Left lung (tissue), 10 donors: ENCODE data around the gene RAB9A. TPM values are rescaled to one million over a fixed set of nuclear protein-coding genes. Genes with fewer than 3 reads are reported as not detected.
"Not testable (repeated sequence)": the region's sequence is repeated elsewhere in the genome, so short reads cannot be mapped to it uniquely, and the experiment has no call there.

Experiments
- ATAC-seq: fragments of 200-7000 bp; cut with Tn5 transposase; one replicate; pipeline ENCODE4 v1.9.1; 2020; ENCODE audit warnings: moderate library complexity
- DNase-seq, 4 donors: peaks; one replicate each; pipeline ENCODE4 v3.0.0-alpha.2; 2013 to 2020
- H3K27ac ChIP-seq, 2 donors: fragments of 200-600 bp; sonication (generic) in 1 of 2; one replicate each; pipeline versions ENCODE4 v1.5.0 to v1.8.0; 2020 to 2021
- H3K27me3 ChIP-seq, 2 donors: fragments of 200-600 bp; sonication (generic) in 1 of 2; one replicate each; pipeline versions ENCODE4 v1.5.0 to v1.8.0; 2020 to 2021
- H3K36me3 ChIP-seq, 2 donors: fragments of 200-600 bp; sonication (generic) in 1 of 2; one replicate each; pipeline versions ENCODE4 v1.5.0 to v1.8.0; 2020 to 2021
- H3K4me1 ChIP-seq, 2 donors: fragments of 200-600 bp; one replicate each; pipeline ENCODE4 v1.8.0; 2021
- H3K4me3 ChIP-seq, 2 donors: fragments of 200-600 bp; sonication (generic) in 1 of 2; one replicate each; pipeline versions ENCODE4 v1.5.0 to v1.8.0; 2020 to 2021; ENCODE audit warnings: mild to moderate bottlenecking in 1 of 2
- H3K9me3 ChIP-seq, 2 donors: fragments of 200-600 bp; sonication (generic) in 1 of 2; one replicate each; pipeline versions ENCODE4 v1.5.0 to v1.8.0; 2020 to 2021
- intact Hi-C, 2 donors: fragments of 100-400 bp; cut with DNase I; formaldehyde crosslinking; loops; one replicate each; pipeline versions ENCODE4 v1.11.2 to v1.14.2; 2022
- polyA plus RNA-seq, 6 donors: library from polyadenylated mRNA; unstranded; fragments of 120-200 nt; gene quantifications; one replicate each; pipeline ENCODE4 v1.2.1, GENCODE V29; 2013; ENCODE audit not compliant: insufficient read length in 6 of 6
- total RNA-seq, 2 donors: library from RNA; stranded (reverse); fragmentation: NEBNext Ultra II Directional; extraction: Animal tissue kit (Norgen Biotek cat#: 25700); gene quantifications; one replicate each; pipeline ENCODE4 v1.2.1, GENCODE V29; 2021
- TF ChIP-seq, protein P1 (sequence below), 2 donors: fragments of 200-600 bp; sonication (generic) in 1 of 2; IDR thresholded peaks; one replicate each; pipeline versions ENCODE4 v1.5.0 to v1.8.0; 2021; ENCODE audit warnings: antibody characterized with exemption in 2 of 2
- donor health status: DM: no; HTN: yes; CAD: no.
- donor health status: DM: no; HTN: no; CAD: no.

The RAB9A gene
- total and polyA plus RNA-seq, 8 donors, result 22.5 to 32.4 (median 24.5) TPM

DNA sequence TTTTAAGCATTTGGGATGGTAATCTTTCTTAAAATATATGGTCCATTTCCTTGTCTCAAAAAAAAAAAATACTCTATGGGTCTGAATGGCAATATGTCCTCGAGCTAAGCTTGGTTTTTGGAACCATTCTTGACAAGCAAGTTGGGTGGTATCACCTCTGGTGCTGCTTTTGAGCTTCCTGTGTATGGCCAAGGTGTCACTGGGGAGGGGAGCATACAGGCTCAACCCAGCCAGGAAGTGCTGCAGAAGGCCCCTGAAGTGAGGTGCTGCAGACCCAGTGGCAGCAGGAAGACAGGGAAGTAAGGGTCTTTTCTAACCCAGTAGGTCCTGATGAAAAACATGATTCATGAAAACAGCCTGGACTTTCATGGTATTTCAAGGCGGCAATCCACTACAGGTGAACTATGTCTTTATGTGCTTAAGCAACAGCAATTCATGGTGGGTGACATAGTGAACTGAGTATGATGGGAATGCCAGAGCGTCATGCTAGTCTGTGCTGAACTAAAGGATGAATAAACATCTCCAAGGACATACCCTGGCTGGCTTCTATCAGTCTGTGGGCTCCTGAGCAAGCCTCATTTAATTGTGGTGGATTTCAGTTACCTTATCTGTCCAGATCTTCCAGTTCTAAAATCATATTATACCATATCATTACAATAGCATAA, 30.4 kb downstream of the RAB9A start:
- TF ChIP-seq, protein P1, sequence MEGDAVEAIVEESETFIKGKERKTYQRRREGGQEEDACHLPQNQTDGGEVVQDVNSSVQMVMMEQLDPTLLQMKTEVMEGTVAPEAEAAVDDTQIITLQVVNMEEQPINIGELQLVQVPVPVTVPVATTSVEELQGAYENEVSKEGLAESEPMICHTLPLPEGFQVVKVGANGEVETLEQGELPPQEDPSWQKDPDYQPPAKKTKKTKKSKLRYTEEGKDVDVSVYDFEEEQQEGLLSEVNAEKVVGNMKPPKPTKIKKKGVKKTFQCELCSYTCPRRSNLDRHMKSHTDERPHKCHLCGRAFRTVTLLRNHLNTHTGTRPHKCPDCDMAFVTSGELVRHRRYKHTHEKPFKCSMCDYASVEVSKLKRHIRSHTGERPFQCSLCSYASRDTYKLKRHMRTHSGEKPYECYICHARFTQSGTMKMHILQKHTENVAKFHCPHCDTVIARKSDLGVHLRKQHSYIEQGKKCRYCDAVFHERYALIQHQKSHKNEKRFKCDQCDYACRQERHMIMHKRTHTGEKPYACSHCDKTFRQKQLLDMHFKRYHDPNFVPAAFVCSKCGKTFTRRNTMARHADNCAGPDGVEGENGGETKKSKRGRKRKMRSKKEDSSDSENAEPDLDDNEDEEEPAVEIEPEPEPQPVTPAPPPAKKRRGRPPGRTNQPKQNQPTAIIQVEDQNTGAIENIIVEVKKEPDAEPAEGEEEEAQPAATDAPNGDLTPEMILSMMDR (IDR thresholded peaks at IDR 0.05), result no peak
- H3K27me3 ChIP-seq, result no peaks in the 10 kb centered on the region
- intact Hi-C loops, result no loop called here
- no peak overlapping the region for H3K4me3 ChIP-seq
- DNase-seq (no peak), ATAC-seq (no peak)
- H3K9me3 ChIP-seq, result no peaks in the 10 kb centered on the region
- H3K27ac ChIP-seq, result no peak overlapping the region
- H3K4me1 ChIP-seq, result peaks cover 0 to 3% of the 10 kb centered on the region in 2 donors
- peaks cover 0 to 14% of the 10 kb centered on the region in 2 donors for H3K36me3 ChIP-seq

DNA sequence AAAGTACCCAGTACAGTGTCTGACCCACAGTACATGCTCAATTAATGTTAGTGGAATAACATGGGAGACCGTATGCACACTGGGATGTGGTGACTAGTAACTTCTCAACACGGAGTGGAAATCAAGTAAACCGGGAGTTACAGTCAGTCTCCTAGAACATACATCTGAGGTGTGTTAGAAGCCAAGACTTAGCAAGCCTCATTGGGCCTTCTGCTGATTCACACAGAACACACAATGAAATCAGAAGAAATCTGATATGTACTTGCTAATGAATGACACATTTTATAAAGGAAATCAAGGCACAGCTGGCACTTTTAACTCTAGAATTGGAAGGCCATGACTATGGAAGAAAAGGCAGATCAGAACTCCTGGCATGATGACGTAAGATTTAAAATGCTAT, 32.4 kb downstream of the RAB9A start:
- Histone ChIP-seq H3K27ac (peak overlapping the region in 1 of 2 donors; percentile 10), H3K36me3 (peaks cover 0 to under 1% of the 10 kb centered on the region in 2 donors), H3K9me3 (no peaks in the 10 kb centered on the region), H3K4me3 (no peak overlapping the region), H3K4me1 (peaks cover 0 to 3% of the 10 kb centered on the region in 2 donors), H3K27me3 (no peaks in the 10 kb centered on the region)
- no peak for DNase-seq
- intact Hi-C loops, result no loop called here
- ATAC-seq, result no peak
- TF ChIP-seq, protein P1 (IDR thresholded peaks at IDR 0.05), result no peak

DNA sequence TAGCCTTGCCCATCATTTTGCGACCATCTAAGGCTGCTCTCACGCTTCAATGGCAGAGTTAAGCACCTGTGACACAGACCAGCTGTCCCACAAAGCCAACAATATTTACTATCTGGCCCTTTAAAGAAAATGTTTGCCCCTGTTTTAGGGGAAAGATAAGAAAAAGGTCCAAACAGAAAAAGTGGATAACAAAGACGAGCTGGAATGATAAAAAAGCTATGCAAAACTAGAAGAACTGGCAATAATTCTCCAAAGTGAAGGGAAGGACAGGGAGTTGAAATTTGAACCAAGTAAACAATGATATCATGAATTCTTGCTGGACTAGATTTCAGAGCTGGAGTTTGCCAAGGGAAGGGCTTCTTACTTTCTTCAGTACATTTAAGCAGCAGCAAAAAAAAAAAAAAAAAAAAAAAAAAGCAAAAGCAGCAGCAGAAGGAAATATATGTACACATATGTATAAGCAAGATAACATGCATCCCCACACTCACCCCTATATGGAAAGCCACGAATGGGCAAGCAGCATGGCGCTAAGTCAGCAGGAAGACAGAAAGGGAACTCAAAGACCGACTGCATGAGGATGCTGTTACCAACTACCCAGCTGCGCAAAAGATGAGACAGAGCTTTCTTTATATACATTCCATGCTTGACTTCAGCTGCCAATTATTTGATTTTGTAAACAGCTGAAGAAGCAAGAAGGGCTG, 33.0 kb downstream of the RAB9A start:
- peak overlapping the region in 1 of 2 donors; percentile 10 for H3K27ac ChIP-seq
- intact Hi-C loops, result no loop called here
- no peaks in the 10 kb centered on the region for H3K9me3 ChIP-seq
- no peaks in the 10 kb centered on the region for H3K36me3 ChIP-seq
- DNase-seq (peak in 2 of 4 donors; percentile 28 to 42), ATAC-seq (peak; percentile 70)
- no peaks in the 10 kb centered on the region for H3K27me3 ChIP-seq
- peaks cover 0 to 3% of the 10 kb centered on the region in 2 donors for H3K4me1 ChIP-seq
- TF ChIP-seq, protein P1 (IDR thresholded peaks at IDR 0.05), result no peak
- no peak overlapping the region for H3K4me3 ChIP-seq

DNA sequence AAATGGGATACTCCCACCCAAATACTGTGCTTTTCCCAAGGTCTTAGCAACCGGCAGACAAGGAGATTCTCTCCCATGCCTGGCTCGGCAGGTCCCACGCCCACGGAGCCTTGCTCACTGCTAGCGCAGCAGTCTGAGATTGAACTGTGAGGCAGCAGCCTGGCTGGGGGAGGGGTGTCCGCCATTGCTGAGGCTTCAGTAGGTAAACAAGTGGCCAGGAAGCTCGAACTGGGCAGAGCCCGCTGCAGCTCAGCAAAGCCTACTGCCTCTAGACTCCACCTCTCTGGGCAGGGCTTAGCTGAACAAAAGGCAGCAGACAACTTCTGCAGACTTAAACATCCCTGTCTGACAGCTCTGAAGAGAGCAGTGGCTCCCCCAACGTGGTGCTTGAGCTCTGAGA, 36.0 kb downstream of the RAB9A start:
- DNase-seq, H3K36me3 ChIP-seq, H3K4me3 ChIP-seq, intact Hi-C loops, H3K27me3 ChIP-seq, H3K9me3 ChIP-seq, ATAC-seq, H3K27ac ChIP-seq, H3K4me1 ChIP-seq: not testable (repeated sequence)

DNA sequence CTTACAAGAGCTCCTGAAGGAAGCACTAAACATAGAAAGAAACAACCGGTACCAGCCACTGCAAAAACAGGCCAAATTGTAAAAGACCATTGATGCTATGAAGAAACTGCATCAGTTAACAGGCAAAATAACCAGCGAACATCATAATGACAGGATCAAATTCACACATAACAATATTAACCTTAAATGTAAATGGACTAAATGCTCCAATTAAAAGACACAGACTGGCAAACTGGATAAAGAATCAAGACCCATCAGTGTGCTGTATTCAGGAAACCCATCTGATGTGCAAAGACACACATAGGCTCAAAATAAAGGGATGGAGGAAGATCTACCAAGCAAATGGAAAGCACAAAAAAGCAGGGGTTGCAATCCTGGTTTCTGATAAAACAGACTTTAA, 37.7 kb downstream of the RAB9A start:
- H3K4me3 ChIP-seq, H3K27ac ChIP-seq, H3K27me3 ChIP-seq, intact Hi-C loops, H3K4me1 ChIP-seq, H3K36me3 ChIP-seq, ATAC-seq, DNase-seq, H3K9me3 ChIP-seq: not testable (repeated sequence)

DNA sequence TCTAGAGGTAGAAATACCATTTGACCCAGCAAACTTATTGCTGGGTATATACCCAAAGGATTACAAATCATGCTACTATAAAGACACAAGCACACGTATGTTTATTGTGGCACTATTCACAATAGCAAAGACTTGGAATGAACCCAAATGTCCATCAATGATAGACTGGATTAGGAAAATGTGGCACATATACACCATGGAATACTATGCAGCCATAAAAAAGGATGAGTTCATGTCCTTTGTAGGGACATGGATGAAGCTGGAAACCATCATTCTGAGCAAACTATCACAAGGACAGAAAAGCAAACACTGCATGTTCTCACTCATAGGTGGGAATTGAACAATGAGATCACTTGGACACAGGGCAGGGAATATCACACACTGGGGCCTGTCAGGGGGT, 41.6 kb downstream of the RAB9A start:
- ATAC-seq, H3K36me3 ChIP-seq, H3K9me3 ChIP-seq, DNase-seq, H3K27me3 ChIP-seq, H3K4me3 ChIP-seq, H3K4me1 ChIP-seq, H3K27ac ChIP-seq: not testable (repeated sequence)
- intact Hi-C loops, result loop anchor here in 1 of 2 donors (10.0 kb wide), 1 partner anchor 304 kb away; no protein-coding TSS in a partner anchor
